ENCODE results near the gene PJVK.
"Not testable (repeated sequence)": the region's sequence is repeated elsewhere in the genome, so short reads cannot be mapped to it uniquely, and the experiment has no call there.

PJVK gene, protein sequence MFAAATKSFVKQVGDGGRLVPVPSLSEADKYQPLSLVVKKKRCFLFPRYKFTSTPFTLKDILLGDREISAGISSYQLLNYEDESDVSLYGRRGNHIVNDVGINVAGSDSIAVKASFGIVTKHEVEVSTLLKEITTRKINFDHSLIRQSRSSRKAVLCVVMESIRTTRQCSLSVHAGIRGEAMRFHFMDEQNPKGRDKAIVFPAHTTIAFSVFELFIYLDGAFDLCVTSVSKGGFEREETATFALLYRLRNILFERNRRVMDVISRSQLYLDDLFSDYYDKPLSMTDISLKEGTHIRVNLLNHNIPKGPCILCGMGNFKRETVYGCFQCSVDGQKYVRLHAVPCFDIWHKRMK

DNA sequence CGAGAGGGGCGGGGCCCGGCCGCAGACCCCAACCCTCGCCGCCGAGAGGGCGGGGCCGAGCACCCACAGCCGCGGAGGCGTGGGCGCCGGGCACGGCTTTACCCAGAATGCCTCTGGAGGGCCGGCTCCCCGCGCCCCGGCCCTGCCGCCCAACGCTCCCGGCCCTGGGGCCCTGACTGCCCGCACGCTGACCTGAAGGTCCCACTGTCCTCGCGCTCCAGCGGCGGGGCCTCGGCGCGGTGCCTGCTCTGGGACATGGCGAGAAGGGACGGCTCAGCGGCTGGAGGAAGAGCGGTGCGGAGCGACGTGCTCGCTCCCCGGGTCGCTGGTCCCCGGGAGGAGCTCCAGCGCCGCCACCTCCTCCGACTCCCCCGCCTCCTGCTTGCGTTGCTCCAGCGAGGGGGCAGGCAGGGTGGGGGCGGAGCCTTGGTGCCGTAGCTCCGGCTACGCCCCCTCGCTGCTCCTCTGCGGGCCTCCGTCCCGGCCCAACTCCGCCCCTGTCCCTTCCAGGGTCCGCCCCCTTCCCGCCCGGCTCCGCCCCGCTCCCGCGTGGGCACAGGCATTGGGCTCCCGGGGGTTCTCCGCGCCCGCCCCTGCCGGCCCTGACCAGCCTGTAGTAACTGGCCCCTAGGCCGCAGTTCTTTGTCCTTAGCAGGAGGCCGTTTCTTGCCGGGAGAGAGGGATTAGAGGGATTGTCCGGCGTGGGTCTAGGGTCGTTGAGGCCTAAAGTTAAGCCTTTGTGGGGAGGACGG lies at the start of gene PJVK, which contains the start of gene PRKRA:
TSS of gene PJVK (plus strand) at position 605 of the 752 bp plus-strand sequence. CDS start 2,032 bp downstream, outside the sequence.
TSS of gene PRKRA (minus strand) at position 402 of the 752 bp plus-strand sequence. CDS start at position 257, 145 bp downstream.
- peak; percentile 94 for DNase-seq (ENCODE audit: low read depth)

DNA sequence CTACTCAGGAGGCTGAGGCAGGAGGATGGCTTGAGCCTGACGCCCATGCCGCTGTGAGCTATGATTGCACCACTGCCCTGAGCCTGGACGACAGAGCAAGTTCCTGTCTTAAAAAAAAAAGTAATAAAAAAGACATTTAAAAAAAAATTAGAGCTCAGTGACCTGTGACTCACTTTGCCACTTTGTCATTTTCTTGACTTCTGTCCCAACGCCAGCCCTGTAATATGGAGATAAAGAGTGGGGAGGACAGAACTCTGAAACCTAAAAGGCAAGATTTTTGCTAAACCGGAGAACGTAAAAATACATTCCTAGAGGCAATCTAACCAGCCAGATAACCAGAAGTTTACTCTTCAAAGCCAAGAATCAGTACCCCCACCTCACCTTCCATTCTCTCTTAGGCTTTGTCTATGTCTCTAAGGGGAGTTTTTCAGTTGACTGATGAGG lies 49.2 kb upstream of the PJVK start:
- no peak for DNase-seq (ENCODE audit: low read depth)

DNA sequence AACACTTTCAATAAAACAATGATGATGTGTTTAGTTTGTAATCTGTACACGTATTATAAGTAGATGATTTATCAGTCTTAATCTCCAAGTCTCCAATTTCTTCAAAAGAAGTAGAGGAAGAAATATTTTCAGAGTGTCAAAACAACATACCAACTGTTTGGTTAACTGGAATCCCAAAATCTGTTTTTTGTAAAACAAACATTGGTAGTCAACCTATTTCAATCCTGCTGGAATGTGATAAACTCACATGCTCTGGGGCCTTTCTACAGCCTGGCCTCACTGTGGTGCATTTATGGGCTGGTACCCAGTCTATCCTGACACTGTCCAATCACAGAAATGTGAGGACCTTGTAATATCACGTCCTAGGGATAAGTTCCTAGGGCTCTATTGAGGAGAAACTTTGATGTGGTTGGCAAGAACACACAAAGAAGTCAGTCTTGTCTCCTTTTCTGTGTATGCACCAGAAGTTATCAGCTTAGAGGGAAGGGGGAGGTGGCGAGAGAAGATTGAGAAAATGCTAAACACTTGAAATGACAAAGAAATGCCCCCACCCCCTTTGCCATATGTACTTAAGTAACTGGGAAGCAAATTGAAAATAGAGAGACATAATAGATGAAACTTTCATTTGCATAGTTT lies 47.4 kb upstream of the PJVK start:
- DNase-seq (ENCODE audit: low read depth), result no peak

DNA sequence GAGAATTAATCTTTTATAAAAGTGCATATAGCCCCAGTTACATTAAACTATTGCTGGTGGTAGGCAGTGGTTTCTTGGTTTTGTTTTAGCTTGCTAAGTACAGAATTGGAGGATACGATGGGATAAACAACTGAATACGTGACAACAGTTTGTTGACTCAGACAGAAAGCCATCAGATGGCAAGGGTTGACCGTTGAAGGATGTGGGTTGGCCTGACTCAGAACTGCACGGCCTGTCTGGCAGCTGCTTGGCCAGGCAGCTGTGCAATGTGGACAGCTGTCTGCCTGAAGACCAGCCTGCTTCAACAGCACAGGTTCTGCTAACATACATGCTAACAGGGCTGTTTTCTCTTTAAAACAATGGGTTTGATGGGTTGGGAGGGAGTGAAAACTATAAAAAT lies 46.8 kb upstream of the PJVK start:
- peak; percentile 71 for DNase-seq (ENCODE audit: low read depth)

DNA sequence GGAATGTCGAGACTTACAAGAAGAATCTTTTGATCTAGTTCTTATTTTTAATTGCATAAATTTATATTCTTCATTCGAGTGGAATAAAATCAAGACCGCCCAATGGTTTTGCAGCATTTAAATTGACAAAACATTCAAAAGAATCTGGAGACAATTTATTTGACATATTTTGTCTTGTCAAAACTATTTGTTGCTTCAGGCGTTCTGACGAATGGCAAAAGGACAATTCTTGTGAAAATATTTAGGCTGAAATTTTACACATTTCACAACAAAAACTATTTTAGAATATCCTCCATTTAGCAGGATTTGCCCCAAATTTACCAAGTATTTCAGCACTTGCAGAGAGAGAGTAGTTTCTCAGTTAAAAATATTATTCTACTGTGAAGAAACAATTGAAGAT lies 41.9 kb upstream of the PJVK start:
- DNase-seq (ENCODE audit: low read depth), result no peak

DNA sequence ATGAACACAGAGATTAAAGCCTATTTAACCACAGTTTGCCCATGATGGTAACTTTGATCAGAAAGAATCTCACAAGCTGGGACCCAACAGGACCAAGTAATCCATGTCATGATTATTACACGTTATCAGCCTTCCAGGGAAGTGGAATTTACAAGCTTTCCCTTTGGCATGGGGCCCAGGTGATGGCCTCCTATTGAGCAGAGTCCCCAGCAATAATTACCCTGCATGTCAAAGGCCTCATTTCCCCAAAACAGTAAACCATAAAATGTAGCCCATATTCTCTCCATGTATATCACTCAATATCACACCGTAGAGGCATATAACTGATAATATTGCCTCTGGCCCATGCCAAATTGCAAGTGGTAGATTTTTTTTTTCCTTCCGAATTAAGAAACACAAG lies 39.1 kb upstream of the PJVK start:
- DNase-seq (ENCODE audit: low read depth), result no peak

DNA sequence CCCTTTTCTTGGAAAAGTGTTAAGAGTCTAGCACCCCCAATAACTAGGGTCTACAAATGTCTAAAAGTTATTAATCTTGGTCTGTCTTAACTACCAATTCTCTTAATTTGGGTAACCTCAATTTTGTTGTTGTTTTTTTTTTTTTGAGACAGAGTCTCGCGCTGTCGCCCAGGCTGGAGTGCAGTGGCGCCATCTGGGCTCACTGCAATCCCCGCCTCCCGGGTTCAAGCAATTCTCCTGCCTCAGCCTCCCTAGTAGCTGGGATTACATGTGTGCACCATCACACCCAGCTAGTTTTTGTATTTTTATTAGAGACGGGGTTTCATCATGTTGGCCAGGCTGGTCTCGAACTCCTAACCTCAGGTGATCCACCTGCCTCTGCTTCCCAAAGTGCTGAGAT lies 38.7 kb upstream of the PJVK start:
- DNase-seq (ENCODE audit: low read depth), result not testable (repeated sequence)

DNA sequence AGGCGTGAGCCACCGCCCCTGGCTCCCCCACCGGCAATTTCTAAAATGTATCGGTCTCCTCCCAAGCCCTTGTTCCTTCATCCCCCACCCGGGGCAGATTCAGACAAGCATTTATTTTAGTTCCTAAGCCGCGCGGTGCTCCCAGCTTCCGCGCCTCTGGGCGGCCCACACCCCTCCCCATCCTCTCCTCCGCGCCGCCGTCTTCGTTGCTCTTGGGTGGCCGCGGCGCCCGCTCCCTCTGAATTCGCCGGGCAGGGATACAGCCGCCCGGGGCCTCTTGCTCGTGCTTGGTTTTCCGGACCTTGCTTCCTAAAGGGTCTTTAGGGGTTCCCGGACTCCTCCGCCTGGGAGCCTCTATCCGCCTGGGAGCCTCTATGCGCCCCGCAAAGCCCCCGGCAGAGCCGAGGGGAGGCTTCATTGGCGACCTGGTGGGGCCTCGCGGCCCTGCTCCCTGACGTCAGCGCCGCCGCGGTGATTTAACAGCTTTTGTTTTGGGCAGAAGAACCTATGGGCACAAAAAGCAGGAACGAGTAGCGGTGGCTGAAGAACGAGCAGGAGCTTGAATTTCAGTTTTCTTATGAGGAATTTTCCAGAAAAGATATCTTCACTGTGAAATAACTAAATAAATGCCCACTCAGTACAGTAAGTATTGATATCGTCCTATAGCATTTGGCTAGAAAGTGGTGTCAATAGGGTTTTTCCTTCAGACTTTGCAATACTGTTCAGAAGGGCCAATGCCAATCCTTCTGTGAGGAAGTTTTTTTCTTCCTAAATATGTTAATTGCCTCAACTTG lies 37.5 kb upstream of the PJVK start:
- DNase-seq (ENCODE audit: low read depth), result peak; percentile 44

DNA sequence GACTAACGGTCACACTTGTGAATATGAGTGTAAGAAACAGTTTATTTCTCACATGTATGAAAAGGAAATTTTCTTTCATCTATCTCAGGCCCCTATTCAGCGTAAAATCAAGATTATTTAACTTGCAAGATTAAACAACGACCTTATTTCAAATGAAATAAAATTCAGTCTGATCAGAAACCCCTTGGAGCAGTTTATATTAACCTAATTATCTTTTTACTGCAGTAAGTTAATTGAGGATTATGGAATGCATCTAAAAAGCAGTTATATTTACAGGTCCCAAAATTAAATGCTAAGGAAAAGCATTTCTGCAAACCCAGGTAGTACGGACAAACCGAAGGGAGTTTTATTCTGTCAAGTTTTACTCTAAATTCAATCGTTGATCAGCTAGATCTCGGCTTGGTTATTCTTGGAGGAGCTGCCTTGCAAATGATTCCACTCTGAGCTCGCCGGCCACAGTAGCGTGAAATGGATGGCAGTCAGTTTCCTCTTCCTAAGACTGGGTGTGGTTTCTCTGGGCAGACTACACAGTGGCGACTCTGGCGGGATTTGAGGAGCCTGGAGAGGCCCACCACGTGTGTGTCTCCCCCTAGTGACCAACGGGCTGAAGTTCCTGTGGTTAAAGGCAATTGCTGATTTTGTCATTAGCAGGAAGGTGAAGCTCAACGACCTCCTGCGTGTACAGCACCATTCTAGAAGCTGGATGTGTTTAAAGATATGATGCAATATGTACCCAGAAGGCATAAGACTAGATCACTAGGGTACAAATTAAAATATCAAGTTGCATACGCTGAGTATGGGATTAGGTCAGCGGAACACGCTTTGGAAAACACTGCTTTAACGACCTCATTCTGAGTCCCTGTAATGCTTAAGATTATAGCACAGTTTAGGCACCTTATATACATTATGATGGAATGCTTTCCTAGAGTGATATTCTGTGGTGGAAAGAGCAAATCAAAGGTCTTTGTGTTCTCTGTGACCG lies 36.6 kb upstream of the PJVK start:
- DNase-seq (ENCODE audit: low read depth), result peak; percentile 90

DNA sequence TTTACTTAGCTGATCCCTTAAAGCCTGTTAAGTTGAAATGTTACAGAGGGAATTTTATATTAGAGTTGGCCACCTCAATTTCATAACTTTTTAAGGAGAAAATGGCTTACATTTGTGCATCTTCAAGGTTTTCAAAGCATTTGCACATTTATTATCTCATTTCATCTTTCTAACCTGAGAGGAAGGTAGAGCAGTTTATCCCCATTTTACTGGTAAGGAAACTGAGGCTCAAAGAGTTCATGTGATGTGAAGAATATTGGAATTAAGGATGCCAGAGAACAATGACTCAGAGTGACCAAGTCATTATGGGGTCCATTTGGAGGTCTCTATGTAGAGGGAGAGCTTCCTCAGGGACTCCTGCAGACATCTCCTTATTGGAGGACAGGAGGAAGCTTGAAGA lies 35.2 kb upstream of the PJVK start:
- no peak for DNase-seq (ENCODE audit: low read depth)

DNA sequence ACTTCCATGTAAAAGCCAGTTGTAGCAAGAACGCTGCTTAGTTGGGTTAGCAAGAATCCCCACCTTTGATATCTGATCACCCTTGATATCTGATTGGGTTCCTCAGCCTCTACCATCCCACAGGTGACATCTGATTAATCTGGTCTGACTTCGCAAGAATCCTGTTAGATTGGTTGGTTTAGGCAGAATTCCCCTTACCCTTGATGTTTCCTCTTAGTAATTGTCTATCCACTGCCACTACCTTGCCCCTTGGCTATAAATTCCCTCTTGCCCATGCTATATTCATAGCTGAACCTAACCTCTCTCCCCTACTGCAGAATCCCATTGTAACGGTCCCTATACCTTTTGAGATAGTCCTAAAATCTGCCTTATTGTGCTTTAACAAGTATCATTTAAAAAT lies 33.3 kb upstream of the PJVK start:
- no peak for DNase-seq (ENCODE audit: low read depth)

DNA sequence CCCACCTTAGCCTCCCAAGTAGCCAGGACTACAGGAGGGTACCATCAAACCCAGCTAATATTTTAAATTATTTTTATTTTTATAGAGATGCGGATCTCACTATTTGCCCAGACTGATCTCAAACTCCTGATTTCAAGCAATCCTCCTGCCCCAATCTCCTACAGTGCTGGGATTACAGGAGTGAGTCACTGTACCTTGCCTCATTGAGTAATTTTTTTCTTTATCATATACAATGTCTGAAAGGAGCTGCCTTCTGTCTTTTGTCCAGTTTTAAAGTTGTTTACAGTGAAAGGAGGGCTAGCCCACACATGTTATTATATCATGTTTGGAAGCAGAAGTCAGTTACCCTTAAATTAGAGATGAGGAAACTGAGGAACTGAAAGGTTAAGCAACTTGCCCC lies 32.8 kb upstream of the PJVK start:
- no peak for DNase-seq (ENCODE audit: low read depth)

DNA sequence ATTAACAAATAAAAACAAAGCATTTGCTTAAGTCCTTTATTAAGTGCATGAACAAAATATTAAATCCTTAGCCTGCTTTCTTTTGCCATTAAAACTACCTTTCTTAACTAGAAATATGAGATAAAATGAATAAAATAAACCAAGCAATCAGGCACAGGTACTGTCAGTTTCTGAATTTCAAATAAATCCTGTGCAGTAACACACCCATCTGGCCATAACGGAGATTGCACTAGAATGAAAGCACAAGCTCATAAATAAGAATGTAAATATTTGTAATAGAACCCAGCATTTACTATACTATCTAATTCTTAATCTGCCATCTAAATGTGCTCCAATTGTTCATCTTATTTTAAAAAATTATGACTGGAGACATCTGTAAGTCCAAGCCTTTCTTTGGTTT lies 32.1 kb upstream of the PJVK start:
- DNase-seq (ENCODE audit: low read depth), result no peak

DNA sequence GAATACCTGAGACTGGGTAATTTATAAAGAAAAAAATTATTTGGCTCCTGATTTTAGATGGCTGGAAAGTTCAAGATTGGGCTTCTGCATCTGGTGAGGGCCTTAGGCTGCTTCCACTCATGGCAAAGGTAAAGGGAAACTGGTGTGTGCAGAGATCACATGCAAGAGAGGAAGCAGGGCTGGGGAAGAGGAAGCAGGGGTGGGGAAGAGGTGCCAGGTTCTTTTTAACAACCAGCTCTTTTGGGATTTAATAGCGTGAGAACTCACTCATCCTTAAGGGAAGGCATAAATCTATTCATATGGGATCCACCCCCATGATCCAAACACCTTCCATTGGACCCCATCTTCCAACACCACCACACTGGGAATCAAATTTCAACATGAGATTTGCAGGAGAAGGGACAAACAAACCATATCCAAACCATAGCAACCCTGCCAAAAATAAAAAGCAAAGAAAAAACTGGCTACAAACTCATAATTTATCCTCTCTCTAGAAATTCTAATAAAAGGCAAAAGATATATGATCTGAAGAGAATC lies 30.6 kb upstream of the PJVK start:
- no peak for DNase-seq (ENCODE audit: low read depth)

DNA sequence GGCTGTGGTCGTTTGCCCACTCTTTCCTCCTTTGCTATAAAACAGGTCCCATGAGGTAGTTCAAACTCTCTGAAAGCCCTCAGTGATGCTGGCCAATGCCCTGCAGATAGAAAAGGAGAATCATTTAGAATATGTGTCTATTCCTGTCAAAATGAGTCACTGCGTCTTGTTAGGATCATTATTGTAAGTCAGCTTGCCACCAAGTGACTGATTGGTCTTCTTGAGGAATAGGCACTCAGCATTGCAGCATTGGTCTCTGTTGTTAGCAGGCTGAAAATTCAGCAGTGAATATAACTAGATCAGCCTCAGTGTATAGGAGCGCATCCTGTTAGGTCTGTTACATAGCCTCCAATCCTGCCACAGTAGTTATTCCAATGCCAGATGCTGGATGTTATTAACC lies 29.1 kb upstream of the PJVK start:
- DNase-seq (ENCODE audit: low read depth), result no peak

DNA sequence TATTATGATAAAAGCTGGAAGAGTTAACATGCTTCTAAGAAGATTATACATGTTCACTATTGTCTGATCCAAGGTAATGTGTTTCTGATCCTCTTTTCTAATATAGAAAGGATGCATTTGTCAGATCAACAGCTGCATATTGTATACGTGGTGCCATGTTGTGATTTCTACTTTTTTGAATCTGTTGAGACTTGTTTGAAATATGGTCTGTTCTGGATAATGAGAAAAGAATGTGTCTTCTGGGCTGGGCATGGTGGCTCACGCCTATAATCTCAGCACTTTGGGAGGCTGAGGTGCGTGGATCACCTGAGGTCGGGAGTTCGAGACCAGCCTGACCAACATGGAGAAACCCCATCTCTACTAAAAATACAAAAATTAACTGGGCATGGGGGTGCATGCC lies 27.4 kb upstream of the PJVK start:
- DNase-seq (ENCODE audit: low read depth), result not testable (repeated sequence)

DNA sequence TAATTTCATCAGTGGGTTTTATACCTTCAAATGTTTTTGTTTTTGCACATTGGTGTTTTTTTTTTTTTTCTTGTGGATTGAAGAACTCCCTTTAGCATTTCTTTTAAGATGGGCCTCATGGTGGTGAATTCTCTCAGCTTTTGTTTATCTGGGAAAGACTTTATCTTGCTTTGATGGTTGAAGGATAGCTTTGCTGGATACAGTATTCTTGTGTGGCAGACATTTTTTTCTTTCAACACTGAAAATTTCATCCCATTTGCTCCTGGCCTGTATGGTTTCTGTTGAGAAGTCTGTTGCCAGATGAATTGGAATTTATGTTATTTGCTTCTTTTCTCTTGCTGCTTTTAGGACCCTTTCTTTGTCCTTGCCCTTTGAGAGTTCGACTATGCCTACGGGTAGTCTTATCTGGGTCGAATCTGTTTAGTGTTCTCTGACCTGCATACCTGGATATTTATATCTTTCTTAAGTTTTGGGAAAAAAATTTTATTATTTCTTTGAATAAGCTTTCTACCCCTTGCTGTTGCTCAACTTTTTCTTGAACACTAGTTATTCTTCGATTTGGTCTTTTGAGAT lies 25.8 kb upstream of the PJVK start:
- no peak for DNase-seq (ENCODE audit: low read depth)

DNA sequence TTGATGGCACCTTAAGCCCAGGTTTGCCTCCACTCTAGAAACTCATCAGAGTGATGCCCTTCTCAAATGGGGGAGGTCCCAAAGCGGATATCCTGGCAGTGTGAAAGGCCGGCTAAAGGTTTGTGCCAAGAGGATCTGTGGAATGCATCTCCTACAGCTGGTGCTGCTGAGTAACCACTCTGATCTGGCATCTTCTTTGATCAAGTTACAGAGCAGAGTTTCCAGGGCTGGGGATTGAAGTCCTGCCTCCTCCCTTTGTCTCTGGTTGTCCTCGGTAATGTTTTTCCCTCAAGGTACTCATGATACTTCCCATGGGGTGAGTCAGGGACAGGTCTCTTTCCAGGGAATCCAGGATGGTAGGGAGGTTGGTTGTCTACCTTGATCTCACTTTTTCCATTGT lies 24.8 kb upstream of the PJVK start:
- DNase-seq (ENCODE audit: low read depth), result no peak

DNA sequence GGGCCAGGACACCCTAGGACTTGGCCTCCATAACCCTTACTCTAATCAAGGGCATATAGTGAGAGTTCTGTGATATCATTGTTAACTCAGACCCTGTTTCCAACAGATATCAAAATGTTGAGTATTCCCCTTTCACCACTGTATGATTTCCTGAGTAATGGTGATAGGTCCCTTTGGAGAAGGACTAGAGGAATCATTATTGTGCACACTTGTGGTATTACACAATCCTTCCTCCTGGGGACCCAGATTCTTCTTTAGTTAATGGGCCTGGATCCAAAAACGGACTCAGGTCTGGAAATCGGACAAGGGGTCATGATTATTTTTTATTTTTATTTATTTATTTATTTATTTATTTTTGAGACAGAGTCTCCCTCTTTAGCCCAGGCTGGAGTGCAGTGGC lies 23.7 kb upstream of the PJVK start:
- no peak for DNase-seq (ENCODE audit: low read depth)

DNA sequence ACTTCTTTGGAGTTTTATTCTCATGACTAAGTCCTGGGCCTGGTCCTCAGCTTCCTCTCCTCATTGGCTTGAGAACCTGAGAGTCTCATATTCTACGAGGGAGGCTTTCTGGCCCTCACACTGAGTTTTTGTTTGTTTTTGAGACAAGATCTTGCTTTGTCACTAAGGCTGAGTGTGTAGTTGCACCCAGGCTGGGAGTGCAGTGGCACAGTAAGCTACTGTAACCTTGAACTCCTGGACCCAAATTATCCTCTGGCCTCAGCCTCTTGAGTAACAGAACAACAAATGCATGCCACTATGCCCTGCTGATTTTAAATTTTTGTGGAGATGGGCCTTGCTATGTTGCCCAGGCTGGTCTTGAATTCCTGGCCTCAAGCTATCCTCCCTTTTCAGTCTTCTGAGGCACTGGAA lies 22.8 kb upstream of the PJVK start:
- no peak for DNase-seq (ENCODE audit: low read depth)

Measured in stromal cell of bone marrow (primary cell).